Measurements from ENCODE around the gene LARGE1.
"Not testable (repeated sequence)": the region's sequence is repeated elsewhere in the genome, so short reads cannot be mapped to it uniquely, and the experiment has no call there.

The LARGE1 gene

DNA sequence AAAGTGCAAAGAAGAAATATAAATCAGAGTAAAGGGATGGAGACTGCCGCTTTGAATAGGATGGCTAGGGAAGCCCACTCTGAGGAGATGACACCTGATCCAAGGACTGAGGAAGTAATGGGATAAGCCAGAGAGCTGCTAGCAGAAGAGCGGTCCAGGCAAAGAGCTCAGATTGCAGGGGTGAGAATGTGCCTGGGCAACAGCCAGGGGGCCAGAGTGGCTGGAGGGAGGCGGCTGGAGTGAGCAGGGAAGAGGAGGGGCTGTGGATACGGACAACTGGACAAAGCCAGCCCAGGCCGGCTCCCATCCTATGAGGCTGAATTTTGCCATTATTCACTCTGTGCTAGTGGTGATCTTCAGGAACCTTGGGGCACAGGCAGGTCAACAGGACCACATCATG is 501.8 kb downstream of the LARGE1 start:
- DNase-seq (ENCODE audit: low spot score) = no peak

DNA sequence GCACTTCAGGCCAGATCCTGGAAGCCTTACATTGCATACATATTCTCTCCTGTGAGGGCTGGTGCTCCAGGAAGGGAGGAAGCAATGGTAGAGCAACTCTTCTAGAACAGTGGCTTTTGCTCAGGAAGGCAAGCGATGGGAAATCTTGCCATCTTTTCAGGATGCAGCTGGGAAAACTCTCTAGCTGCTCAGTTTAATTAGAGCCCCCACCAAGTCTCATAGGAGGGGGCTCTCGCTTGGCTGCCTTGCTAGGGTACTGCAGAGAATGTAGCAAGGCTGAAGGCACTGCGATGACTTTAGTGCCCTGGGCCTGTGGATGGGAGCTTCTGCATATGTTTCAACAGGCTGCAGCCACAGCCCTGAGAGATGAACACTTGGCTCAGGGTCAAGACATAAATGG is 504.9 kb downstream of the LARGE1 start:
- no peak for DNase-seq (ENCODE audit: low spot score)

DNA sequence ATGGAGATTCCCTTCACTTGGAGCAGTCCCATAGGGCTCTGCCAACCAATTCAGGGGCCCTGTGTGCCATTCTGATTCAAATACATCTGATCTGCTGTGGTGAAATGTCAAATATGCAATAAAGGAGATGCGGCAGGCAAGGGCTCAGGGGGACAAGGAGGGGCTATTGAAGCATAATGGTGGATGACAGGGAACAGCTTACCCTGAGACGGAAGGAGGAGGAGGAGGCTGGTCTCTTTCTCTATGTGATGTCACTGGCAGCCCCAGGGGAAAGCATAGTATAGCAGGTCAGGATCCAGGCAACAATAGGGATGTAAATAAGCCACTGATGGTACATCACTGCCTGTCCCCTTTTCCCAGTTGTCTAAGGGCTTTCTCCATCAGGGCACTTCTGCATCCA is 511.2 kb downstream of the LARGE1 start:
- no peak for DNase-seq (ENCODE audit: low spot score)

DNA sequence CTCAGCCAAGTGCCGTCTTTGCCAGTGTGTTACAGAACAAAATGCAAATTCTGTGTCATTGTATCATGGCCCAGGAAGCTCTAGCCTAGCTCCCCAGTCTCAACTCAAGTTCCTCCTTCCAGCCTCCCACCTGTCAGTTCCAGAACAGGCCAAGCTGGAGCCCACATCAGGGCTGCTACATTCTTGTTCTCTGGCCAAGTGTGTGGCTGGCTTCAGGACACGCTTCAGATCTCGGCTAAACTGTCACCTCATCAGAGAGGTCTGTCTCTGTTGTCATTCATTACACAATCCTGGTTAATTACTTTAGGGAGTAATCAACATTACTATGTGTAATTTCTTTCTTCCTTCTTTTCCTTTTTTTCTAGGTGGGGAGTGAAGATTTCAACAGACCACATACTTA is 515.1 kb downstream of the LARGE1 start:
- DNase-seq (ENCODE audit: low spot score) = peak; percentile 88

DNA sequence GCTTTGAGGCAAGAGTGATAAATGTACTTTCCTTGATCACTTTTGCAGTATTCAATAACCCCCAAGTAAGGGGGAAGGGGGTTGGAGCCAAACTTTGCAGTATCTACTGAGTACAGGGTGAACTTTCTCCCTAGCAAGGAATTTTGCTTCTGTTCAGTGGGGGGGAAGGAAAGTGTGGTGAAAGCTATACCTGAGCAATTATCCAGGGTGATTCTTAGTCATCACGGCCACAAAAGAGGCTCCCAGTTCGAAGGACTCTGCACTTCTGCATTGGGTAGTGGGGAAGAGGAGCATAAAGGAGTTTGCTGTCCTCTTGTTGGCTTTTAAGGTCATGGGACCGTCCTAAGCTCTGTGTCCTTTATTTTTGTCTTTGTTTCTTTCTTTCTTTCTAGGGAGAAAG is 515.6 kb downstream of the LARGE1 start:
- peak; percentile 62 for DNase-seq (ENCODE audit: low spot score)

DNA sequence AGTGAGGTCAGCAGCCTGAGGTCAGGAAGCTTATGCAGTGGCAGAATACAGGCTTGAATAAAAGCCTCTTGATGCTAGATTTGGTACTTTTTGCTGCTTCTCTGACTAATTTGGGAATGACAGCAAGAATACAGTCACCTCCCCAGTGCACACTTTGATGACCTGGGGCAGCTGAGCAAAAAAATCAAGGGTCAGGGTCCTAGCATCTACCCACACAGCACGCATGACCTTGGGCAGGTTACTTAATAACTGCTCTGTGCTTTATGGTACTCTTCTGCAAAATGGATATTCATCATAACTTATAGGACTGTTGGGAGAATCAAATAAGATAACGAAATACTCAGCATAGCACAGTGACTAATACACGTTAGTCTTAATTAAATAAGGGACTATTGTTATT is 518.0 kb downstream of the LARGE1 start:
- no peak for DNase-seq (ENCODE audit: low spot score)

DNA sequence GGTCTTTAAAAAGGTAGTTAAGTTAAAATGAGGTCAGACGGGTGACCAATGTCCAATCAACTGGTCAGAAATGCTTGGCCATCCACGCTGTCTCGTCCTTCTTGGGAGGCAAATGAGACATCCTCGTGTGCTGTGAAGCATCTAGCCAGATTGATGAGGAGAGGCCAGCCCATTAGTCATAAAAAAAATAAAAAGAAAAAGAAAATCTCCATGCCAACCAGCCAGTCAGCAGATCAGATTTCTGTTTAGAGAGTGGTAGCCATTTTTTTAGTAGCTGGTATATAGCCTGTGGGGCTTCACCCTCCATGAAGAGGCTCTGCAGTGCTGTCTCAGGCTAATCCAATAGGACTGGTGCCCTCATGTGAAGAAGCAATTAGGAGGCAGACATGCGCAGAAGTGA is 519.0 kb downstream of the LARGE1 start:
- peak; percentile 97 for DNase-seq (ENCODE audit: low spot score)

DNA sequence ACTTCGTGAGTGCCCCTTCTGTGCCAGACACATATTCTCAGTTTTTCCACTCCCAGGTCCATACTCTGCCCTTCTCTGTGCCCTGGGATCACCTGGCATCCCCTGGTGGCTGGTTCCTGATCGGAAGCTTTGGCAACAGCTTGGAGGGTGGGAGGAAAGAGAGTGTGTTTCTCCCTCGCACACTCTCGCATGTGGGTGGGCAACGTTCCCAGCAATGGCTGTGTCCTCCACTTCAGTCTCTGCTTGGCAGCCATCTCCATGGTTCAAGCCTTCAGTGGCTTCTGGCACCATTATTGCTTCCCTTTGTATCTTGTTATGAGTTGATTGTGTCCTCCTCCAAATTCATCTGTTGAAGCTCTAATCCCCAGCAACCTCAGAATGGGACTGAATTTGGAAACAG is 519.4 kb downstream of the LARGE1 start:
- DNase-seq (ENCODE audit: low spot score) = no peak

DNA sequence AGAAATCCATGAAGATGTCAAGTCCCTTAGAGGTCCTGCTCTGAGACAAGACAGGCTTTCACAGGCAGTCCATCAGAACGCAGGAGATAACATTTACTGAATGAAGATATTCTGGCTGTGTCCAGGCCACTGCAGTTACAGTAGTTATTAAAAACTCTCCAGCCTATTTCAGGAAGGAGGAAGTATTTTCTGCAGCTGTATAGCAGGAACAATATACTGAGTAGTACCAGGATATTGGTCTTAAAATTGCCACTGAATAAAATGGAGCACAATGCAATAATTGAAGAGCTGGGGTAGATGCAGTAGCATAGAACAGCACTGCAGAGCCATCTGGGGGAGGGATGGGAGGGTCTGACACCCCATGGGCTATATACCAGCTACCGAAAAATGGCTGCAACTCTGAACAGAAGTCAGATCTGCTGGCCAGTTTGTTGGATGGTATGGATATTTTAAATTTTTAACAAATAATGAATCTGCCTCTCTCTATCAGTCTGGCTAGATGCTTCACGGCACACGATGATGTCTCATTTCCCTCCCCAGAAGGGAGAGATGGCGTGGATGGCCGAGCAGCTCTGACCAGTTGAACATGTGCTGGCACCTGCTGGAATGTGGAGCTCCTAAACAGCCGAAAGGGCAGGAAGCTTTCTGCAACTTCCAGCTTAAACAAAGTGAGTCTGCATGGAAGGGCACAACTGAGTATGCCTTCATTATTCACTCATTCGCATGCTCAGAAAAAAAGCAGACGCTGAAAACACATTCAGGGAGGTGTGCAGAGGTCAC is 520.0 kb downstream of the LARGE1 start:
- DNase-seq (ENCODE audit: low spot score) = peak; percentile 92

DNA sequence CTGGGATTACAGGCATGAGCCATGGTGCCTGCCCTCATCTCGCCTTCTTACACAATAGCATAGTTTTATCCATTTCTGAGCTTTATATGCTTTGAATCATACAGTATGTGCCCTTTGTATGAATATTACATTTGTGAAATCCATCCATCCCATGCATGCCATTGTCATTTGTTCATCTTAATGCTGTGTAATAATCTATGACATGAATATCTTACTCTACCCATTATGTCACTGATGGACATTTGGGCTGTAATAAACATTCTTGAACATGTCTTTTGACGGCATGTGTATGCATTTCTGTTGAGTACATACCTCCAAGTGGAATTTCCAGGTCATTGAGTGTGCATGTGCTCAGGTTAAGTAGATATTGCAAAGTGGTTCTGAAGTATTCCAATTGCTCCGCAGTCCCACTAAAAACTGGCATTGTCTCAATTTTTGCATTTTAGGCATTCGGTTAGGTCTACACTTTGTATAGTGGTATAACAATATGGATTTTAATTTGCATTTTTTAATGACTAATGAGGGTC is 522.8 kb downstream of the LARGE1 start:
- no peak for DNase-seq (ENCODE audit: low spot score)

DNA sequence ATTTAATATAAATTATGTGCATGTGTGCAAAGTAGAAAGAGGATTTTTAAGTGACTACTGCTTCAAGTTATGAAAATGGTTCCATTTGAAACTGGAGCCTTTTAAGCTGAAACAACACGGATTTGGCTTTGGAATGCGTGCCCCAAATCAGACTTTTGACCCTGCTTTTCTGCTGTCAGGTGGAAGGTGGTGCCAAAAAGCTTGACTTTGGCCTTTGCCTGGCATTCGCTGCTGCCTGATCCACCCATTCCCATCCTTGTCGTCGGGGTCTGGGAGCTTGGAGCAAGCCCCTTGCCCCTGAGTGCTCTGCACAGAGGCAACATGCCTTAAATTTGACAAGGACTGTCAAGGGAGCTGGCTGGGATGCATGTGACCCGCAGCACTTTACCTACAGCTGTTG is 526.8 kb downstream of the LARGE1 start:
- DNase-seq (ENCODE audit: low spot score) = no peak

DNA sequence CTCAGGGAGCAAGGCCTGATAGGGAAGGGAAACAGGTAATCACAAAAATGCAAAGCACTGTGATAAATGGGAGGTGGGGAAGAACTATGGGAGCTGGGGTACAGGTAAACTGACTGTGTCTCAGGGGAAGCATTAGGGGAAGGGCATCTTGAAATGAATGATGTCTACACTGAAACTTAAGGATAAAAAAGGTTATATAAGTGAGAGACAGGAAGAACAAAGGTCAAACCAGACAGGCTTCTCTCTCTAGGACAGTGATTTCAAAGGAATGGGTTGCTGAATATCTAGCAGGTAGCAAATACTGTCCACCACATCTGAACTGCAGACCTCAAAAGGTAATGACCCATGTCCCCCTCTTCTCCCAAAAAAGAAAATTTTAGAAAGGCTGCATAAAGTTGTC is 529.0 kb downstream of the LARGE1 start:
- DNase-seq (ENCODE audit: low spot score) = no peak

DNA sequence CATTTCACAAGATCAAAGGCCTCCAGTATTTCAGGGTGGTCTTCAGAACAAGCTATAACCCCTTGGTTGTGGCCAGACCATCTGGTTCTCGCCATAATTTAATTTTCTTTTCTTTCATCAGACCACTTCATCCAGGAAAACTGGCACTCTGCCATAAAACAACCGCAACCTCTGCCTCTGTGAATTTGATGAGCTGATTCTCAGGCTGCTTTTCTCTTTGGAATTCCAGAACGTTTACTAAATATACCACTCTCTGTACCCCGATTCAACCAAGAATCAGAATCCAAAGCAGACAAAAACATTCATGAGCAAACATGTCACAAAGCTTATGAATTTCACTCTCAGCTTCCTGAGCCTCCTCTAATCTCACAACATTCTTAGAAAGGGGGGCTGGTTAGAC is 530.3 kb downstream of the LARGE1 start:
- DNase-seq (ENCODE audit: low spot score) = peak; percentile 31

DNA sequence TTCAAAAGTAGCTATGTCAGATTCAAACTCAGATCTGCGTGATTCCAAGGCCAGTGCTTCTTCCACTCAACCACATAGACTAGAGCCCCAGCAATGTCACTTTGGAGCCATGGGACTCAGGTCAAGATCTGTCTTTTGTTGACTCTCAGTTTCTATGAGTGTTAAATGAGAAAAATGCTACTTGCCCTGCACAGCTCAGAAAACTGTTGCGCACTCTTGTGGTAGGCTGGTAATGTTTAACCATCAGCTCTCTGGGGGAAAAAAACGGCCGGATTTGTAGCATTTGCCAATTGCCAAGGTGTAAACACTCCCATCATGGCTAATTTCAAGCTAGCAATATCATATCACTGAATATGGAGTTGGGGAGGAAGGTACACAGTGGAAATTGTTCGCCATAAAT is 534.0 kb downstream of the LARGE1 start:
- no peak for DNase-seq (ENCODE audit: low spot score)

DNA sequence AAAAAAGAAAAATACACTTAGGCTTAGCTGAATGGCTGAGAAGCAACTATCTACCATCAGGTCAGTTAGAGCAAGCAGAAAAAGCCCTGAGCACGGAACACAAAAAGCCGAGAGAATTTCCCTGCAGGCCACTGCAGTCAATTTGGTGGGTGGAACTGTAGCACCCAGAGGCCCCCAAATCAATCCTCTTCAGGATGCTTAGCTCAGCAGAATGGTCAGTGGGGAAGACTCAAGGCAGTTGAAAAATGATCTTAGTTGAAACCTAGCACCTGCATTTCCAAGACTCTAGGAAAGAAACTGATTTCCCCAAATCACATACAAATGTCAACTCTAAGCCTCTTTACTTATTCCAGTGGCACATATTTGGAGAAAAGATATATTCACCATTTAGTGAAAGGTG is 534.7 kb downstream of the LARGE1 start:
- DNase-seq (ENCODE audit: low spot score) = no peak

DNA sequence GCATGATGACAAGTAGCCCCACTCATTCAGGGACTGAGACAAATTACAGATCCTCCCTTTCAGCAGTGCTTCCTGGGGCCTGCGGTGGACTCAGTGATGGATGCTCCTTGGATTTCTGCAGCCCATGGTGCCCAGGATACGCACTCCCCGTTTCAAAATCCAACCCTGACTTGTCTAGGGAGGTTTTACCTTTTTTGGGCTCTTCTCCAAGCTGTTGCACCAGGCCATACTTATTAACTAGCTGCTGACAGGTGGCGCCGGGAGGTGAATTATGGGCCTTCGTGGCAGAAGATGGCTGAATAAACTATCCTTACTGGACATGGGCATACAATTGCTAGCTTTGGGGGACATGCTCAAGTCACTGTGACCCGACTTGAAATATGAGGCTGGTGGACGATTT is 537.8 kb downstream of the LARGE1 start:
- DNase-seq (ENCODE audit: low spot score) = peak; percentile 46

DNA sequence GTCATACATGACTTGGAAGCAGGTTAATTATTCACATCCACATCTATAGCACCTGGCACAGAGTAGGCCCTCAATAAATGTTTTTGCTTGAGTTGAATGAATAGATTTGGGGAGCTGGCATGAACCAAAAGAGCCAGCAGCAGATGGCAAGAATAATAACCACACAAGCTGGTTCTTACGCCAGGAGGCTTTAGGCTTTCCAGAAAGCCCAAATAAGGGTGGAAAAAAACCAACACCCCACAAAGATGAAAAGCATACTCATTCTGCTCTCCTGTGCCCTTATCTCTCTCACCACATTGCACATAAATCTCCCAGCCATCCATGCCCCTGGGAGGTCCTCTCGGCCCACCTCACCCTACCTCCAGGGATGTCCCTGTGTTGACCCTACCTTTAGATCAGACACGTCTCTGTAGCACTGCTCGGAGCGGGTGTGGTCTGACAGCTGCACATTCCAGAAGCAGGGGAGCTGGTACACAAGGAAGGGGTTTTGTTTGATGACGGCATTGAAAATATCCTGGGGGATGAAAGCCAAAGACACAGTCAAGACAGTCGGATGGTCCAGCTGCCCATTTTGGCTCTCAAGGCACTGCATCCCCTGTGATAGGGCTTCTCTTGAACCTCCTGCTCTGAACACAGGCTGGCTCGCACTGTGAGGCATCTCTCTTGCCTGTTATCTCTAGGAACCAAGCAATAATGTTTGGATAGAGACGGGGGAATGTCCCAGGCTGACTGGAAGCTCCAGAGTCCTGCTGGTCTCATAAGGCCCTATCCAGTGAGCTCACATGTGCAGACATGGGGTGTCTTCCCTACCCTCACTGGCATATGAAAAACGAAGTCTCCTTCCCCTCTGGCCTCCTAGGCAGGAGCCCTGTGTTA is 538.5 kb downstream of the LARGE1 start:
- DNase-seq (ENCODE audit: low spot score) = no peak

DNA sequence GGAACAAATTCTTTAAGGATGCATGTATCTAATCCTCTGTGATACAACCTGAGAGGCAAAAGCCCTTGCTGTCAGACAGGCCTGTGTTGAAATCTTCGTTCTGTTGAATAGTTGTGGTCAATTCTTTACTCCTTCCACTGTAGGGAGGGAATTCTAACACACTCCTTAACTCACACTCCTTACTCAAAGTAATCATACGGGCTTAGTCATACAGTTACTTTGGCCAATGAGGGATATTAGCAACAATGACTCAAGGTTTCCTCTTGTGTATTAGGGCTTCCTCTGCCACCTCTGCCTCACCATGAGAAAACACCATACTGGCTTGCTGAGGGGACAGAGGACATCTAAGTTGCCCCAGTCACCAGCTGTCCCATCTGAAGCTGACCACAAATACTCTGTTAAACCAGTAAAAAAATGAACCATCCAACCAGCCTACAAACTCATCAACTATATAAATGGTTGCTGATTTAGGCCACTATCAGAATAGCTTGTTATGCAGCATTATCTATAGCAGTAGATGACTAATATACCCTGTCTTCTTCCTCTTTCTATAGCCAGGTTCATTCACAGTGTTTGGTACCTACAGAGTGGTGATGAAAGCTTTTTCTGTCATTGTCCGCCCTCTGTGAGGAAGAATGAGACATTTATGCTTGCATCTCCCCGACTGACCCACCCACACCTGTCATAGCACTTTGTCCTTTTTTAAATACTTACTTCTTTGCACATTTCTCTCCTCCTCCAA is 539.3 kb downstream of the LARGE1 start:
- peak; percentile 94 for DNase-seq (ENCODE audit: low spot score)

DNA sequence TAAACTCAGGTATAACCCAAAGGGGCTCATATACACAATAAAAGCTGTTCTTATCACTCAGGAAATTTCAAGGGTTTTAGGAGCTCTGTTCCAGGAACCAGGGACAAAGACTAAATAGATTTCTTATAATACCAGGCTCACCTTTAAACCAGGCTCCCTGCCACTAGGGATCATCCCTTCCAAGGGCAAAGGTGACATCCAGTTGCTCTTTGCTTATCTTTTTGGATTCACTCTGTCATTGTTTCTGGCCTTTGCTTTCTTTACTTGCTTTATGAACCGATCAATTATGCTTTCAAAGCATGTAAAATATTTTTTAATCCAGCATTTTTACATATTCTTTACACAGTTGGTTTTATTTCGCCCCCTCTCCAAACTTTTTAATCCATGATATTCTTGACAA is 540.4 kb downstream of the LARGE1 start:
- DNase-seq (ENCODE audit: low spot score) = no peak

DNA sequence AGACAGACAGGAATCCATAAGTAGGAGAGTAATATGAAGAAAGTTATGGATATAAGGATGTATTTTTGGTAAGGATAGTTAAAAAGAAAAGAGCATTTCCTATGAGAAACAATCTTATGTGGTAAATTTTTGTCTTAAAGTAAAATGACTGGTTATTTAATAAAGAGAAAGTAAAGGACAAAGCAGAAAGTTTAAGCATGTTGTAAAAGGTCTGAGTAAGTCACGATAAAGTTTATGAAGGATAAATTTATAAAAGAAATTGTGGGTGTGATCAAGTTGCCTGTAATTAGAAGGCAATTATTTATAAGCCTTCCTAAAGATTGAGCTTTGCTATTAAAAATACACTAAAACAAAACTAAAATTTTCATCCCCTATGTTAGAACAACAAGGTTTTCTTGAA is 547.4 kb downstream of the LARGE1 start:
- no peak for DNase-seq (ENCODE audit: low spot score)

DNA sequence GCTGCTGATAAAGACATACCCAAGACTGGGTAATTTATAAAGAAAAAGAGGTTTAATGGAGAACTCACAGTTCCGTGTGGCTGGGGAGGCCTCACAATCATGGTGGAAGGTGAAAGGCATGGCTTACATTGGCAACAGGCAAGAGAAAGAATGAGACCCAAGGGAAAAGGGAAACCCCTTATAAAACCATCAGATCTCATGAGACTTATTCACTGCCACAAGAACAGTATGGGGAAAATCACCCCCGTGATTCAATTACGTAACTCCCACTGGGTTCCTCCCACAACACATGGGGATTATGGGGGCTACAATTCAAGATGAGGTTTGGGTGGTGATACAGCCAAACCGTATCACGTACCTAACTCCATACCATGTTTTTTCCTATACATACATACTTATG is 557.0 kb downstream of the LARGE1 start:
- not testable (repeated sequence) for DNase-seq (ENCODE audit: low spot score)

DNA sequence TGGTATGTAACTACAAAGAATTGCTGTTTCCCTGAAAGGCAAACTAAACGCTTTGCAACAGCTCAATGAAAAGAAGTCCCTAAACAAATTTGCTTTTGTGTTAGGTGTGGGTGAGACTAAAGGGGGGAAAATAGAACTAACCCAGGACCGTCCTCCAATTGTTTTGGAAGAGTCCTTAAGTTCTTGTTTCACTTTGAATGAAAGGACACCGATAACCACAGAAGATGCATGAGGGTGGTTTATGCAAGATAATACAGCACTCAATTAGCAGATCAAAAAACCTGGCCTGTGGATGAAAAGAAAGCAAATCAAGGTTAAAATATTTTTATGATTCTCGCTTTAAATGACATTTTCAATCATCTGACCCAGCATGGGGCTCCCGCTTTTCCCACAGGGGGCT is 557.6 kb downstream of the LARGE1 start:
- no peak for DNase-seq (ENCODE audit: low spot score)

DNA sequence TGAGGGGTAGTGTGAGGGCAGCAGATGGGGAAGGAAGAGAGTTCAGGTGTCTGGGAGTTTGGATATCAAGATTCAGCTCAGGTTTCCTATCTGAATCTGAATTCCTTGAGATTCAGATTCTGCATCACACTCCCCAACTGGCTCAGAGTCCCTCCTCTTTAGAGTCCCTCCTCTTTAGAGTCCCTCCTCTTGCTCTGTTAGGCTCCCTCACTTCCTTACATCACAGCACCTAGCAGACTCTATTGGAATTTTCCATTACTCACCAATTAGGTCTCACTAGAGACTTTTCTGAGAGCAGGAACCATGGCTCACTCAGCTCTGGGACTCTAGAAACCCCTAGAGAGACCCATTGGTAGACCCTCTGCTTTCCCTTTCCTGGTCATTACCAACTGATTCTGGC is 558.7 kb downstream of the LARGE1 start:
- DNase-seq (ENCODE audit: low spot score) = peak; percentile 72

Data from kidney tubule cell (primary cell).